Measurements from ENCODE around the gene CACNA1B. TPM values are rescaled to one million over a fixed set of nuclear protein-coding genes. Genes with fewer than 3 reads are reported as not detected.
A peak's percentile ranks its signal among the peaks of the same experiment; 100 is the strongest.

The CACNA1B gene
- total and polyA plus RNA-seq, 10 donors: under 0.01 to 0.09 (median 0.04) TPM; not detected in 4

DNA sequence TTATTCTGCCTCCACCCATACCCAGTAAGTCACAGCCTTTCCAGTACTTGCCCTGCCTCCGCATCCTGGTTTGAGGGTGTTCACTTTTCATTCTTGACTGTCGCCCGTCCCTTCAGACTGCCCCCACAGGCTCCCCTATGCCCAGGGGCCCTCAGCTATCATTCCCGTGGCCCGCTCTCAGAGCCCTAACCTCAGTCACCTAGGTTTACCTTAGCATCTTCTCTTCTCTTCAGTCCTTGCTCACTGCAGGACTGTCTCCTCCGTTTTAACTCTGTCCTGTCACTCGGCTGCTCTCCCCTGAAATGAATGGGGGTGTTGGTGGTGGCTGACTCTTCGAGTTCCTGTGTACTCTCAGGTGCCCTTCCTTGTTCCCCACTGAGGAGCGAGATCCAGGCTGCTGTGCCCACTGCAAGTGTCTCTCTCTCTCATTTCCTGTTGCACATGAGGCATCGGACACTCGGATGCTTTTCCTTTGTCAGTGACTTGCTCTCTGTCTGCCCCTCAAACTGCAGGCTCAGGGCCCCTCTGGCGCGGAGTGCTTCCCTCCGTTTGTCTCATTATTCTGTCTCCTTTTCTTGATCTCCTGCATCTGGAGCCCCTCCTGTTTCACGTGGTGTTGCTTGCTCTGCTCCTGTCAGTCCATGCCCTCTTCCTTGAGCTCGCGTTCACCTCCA is 89.8 kb downstream of the CACNA1B start:
- intact Hi-C loops (cut with DNase I; ENCODE audit: low total_unique reads): no loop called here

DNA sequence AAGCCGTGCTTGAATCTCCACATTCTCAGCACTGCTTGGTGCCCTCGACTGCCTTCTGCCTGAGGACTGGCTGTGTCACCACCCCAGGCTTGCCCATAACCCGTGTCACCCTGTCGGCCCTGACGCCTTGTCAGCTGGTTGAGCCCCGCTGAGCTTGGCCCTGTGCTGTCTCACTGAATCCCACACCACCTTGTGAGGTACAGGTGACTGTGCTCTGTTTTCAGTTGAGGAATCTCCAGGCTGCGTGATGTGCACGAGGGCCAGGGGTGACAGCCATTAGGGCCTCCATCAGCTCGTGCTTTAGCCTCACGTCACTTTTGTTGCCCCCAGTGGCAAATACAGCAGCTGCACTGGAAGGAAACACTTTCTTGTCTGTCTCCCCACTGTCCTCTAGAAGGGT is 90.7 kb downstream of the CACNA1B start:
- Histone ChIP-seq H3K9me3 (peaks cover 0 to 9% (median 0%) of the 10 kb centered on the region in 8 donors), H3K36me3 (no peaks in the 10 kb centered on the region), H3K27ac (no peak overlapping the region), H3K27me3 (replicated peaks in 1 of 7) (peaks cover 0 to 54% (median 0%) of the 10 kb centered on the region in 7 donors), H3K4me1 (no peaks in the 10 kb centered on the region), H3K4me3 (no peak overlapping the region)
- TF ChIP-seq POLR2A (IDR thresholded peaks at IDR 0.05) (no peak), POLR2AphosphoS5 (IDR thresholded peaks at IDR 0.05) (no peak)
- TF ChIP-seq, protein P1, sequence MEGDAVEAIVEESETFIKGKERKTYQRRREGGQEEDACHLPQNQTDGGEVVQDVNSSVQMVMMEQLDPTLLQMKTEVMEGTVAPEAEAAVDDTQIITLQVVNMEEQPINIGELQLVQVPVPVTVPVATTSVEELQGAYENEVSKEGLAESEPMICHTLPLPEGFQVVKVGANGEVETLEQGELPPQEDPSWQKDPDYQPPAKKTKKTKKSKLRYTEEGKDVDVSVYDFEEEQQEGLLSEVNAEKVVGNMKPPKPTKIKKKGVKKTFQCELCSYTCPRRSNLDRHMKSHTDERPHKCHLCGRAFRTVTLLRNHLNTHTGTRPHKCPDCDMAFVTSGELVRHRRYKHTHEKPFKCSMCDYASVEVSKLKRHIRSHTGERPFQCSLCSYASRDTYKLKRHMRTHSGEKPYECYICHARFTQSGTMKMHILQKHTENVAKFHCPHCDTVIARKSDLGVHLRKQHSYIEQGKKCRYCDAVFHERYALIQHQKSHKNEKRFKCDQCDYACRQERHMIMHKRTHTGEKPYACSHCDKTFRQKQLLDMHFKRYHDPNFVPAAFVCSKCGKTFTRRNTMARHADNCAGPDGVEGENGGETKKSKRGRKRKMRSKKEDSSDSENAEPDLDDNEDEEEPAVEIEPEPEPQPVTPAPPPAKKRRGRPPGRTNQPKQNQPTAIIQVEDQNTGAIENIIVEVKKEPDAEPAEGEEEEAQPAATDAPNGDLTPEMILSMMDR (IDR thresholded peaks at IDR 0.05 in 8 of 11, conservative IDR thresholded peaks at IDR 0.05 in 3 of 11): no peak
- intact Hi-C loops (cut with DNase I; ENCODE audit: low total_unique reads): no loop called here
- peak; percentile 51 for DNase-seq
- WGBS, 5 donors: 69 to 81% (median 73%) methylated on average over 9 to 10 of the region's 10 CpGs

More for the DNA sequence above, 89.8 kb downstream of the CACNA1B start:
- WGBS, 5 donors: 59 to 78% (median 74%) methylated on average over 17 of the region's 17 CpGs
- Histone ChIP-seq H3K9me3 (peaks cover 0 to 10% (median 0%) of the 10 kb centered on the region in 8 donors), H3K4me1 (no peaks in the 10 kb centered on the region), H3K36me3 (no peaks in the 10 kb centered on the region), H3K27me3 (replicated peaks in 1 of 7) (peaks cover 0 to 46% (median 0%) of the 10 kb centered on the region in 7 donors), H3K27ac (no peak overlapping the region), H3K4me3 (no peak overlapping the region)
- TF ChIP-seq, protein P1 (IDR thresholded peaks at IDR 0.05 in 8 of 11, conservative IDR thresholded peaks at IDR 0.05 in 3 of 11): no peak
- no peak for TF ChIP-seq POLR2A (IDR thresholded peaks at IDR 0.05)
- no peak for TF ChIP-seq POLR2AphosphoS5 (IDR thresholded peaks at IDR 0.05)
- peak; percentile 28 for DNase-seq

DNA sequence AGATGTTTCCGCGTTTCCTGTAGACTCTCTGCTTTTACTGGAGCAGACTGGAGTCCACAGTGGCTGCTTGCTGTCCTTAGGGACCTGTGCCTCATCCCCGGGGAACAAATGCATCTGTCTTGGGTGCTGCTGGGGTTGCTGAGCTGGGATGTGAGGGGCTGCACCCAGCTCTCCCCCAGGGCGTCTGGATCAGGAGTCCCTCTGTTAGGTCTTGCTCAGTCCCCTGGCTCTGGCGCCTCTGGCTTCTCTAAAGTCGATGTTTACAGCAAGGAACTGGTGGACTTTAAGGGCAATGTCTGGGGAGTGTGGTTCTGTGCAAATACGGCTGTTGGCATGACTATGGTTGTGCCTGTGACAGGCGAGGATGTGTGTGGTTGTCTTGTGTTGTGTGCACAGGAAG is 91.4 kb downstream of the CACNA1B start:
- DNase-seq: peak; percentile 50
- Histone ChIP-seq H3K4me1 (no peaks in the 10 kb centered on the region), H3K36me3 (no peaks in the 10 kb centered on the region), H3K27ac (no peak overlapping the region), H3K4me3 (no peak overlapping the region), H3K27me3 (replicated peaks in 1 of 7) (peaks cover 0 to 62% (median 0%) of the 10 kb centered on the region in 7 donors), H3K9me3 (peaks cover 0 to 1% (median 0%) of the 10 kb centered on the region in 8 donors)
- 74 to 88% (median 78%) methylated on average over 8 of the region's 8 CpGs for WGBS, 5 donors
- TF ChIP-seq POLR2A (IDR thresholded peaks at IDR 0.05): no peak
- TF ChIP-seq POLR2AphosphoS5 (IDR thresholded peaks at IDR 0.05): no peak
- TF ChIP-seq, protein P1 (IDR thresholded peaks at IDR 0.05 in 8 of 11, conservative IDR thresholded peaks at IDR 0.05 in 3 of 11): no peak
- intact Hi-C loops (cut with DNase I; ENCODE audit: low total_unique reads): no loop called here

DNA sequence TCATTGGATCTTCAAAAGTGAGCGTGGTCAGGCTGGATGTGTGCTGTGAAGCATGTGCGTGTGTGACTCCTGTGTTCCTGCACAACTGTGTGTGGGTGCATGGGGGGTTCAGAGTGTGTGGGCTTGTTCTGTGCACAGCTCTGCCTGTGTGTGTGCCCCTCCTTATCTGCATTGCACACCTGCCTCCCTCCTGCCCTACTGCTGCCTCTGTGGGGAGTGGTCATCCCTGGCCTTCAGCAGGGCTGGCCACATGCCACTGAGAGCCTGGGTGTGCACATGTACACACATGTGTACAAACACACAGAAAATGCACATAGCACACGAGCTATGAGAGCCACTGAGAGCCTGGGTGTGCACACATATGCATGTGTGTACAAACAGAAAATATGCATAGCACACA is 92.1 kb downstream of the CACNA1B start:
- intact Hi-C loops (cut with DNase I; ENCODE audit: low total_unique reads): no loop called here
- no peaks in the 10 kb centered on the region for H3K4me1 ChIP-seq
- no peaks in the 10 kb centered on the region for H3K9me3 ChIP-seq
- DNase-seq: no peak
- no peak overlapping the region for H3K4me3 ChIP-seq
- no peaks in the 10 kb centered on the region for H3K36me3 ChIP-seq
- TF ChIP-seq POLR2A (IDR thresholded peaks at IDR 0.05): no peak
- no peak for TF ChIP-seq POLR2AphosphoS5 (IDR thresholded peaks at IDR 0.05)
- TF ChIP-seq, protein P1 (IDR thresholded peaks at IDR 0.05 in 8 of 11, conservative IDR thresholded peaks at IDR 0.05 in 3 of 11): no peak
- 73 to 84% (median 74%) methylated on average over 3 of the region's 3 CpGs for WGBS, 5 donors
- peaks cover 0 to 67% (median 0%) of the 10 kb centered on the region in 7 donors for H3K27me3 ChIP-seq (replicated peaks in 1 of 7)
- no peak overlapping the region for H3K27ac ChIP-seq

Measured in spleen (tissue), 11 donors.